ENCODE results near the gene RANBP1. TPM values are rescaled to one million over a fixed set of nuclear protein-coding genes. Genes with fewer than 3 reads are reported as not detected.

The RANBP1 gene
- total RNA-seq, 1 experiment from 2014 or later: 522 TPM

DNA sequence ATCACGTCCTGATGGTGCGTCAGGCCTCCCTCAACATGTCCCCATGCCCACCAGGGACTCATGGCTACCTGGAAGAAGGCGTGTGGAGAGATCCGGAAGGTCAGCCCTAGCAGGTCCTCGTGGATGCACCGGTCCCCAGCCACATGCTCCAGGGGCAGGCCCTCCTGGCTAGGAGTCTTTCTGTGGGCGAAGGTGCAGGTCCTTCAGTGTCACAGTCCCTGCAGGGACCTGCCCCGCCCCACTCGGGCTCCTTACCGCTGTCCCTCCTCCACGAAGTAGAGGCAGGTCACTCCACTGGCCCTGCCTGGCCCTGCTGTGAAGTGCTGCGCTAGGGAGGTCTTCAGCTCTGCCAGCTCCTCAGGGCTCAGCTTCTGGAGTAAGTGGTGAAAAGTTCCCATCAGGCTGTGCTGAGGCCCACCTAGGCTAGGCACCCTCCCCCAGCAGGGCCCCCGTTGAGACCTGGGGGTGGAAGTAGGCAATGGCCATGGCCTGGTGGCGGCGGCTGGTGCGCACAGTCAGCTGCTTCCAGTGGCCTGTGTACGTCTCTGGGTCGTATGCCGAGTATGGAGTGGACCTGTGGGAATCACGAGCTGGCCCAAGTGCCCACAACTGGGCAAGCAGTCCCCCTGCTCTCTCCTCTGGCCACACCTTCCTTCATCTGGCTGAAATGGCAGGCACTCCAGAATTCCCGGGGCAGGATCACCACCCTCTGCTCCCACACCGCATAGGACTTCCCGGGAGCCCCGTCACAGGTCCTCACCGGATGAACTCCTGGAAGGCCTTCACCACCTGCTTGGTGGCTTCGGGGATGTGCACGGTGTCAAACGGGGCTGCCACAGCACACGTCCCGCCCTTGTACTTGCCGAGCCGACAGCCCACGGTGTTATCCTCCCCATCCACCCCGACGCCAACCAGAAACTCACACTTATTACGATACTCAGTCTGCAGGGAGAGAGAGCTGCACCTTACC is 1.1 kb upstream of the RANBP1 start:
- Histone ChIP-seq H2BK20ac (ENCODE audit: low read depth, low read length, poor library complexity, severe bottlenecking) (no peak overlapping the region), H3K9ac (ENCODE audit: extremely low read depth, insufficient read length, low read length) (no peak overlapping the region), H3K9me3 (ENCODE audit: control insufficient read depth, low read depth, low read length) (no peaks in the 10 kb centered on the region), H3K56ac (ENCODE audit: insufficient read length, low read depth, low read length) (no peak overlapping the region), H3T11ph (ENCODE audit: low read length) (no peak overlapping the region), H4K8ac (replicated peaks; ENCODE audit: insufficient read length, low read depth, low read length) (no peak overlapping the region), H3K18ac (ENCODE audit: insufficient read length, low read depth, low read length) (no peak overlapping the region), H3K23me2 (ENCODE audit: insufficient read length, low read depth, low read length, poor library complexity, severe bottlenecking) (peaks cover 8% of the 10 kb centered on the region), H2AFZ (ENCODE audit: low read length) (no peak overlapping the region), H3K4me1 (ENCODE audit: insufficient read depth, low read length) (no peaks in the 10 kb centered on the region), H3K4ac (ENCODE audit: low read depth, low read length) (no peak overlapping the region), H3K14ac (ENCODE audit: insufficient read depth, low read length) (no peak overlapping the region), H4K20me1 (ENCODE audit: control insufficient read depth, insufficient read depth, insufficient read length) (no peaks in the 10 kb centered on the region), H2AK5ac (ENCODE audit: insufficient read length, low read length) (no peak overlapping the region), H4K91ac (ENCODE audit: insufficient read length, low read depth, low read length) (no peak overlapping the region), H4K5ac (ENCODE audit: insufficient read length, low read depth, low read length) (no peak overlapping the region), H2BK15ac (ENCODE audit: low read depth, low read length) (no peak overlapping the region), H3K23ac (ENCODE audit: insufficient read length, low read depth, low read length) (no peak overlapping the region), H2BK12ac (ENCODE audit: insufficient read length, low read depth, low read length) (no peak overlapping the region), H2BK120ac (ENCODE audit: low read depth, low read length, poor library complexity, severe bottlenecking) (no peak overlapping the region), H3K27ac (ENCODE audit: insufficient read length, low read depth, low read length) (no peak overlapping the region), H3K27me3 (ENCODE audit: insufficient read depth, low read length) (no peaks in the 10 kb centered on the region), H3K79me2 (ENCODE audit: insufficient read depth, low read length) (peaks cover 20% of the 10 kb centered on the region), H3K79me1 (ENCODE audit: insufficient read depth, low read depth, low read length, poor library complexity, severe bottlenecking) (peaks cover 3% of the 10 kb centered on the region), H2BK5ac (ENCODE audit: insufficient read length, low read length) (no peak overlapping the region), H3K4me2 (ENCODE audit: insufficient read depth, insufficient read length, low read length) (no peak overlapping the region)
- H3K4me3 Mint-ChIP-seq: peak overlapping the region; percentile 36 to 61; a peak in 4 of 5 replicates
- H3K9me3 Mint-ChIP-seq: no peaks in the 10 kb centered on the region
- WGBS (ENCODE audit: extremely low coverage, insufficient read length, low lambda C conversion rate): no CpG with 5 or more reads among the region's 36 CpGs
- no peaks in the 10 kb centered on the region; the same call in 1 of the 2 replicates for H3K27me3 Mint-ChIP-seq (ENCODE audit: low read depth)
- H3K27ac Mint-ChIP-seq: peak overlapping the region in 2 of 3 experiments; percentile 5 to 71; a peak in 3 of 7 replicates
- peaks cover 10 to 12% of the 10 kb centered on the region in 2 experiments for H3K4me1 Mint-ChIP-seq
- H3K36me3 Mint-ChIP-seq (ENCODE audit: insufficient read depth in 1 of 3, low read depth in 3 of 3): peaks cover 26 to 60% (median 49%) of the 10 kb centered on the region in 3 experiments
- TF ChIP-seq, protein P1, sequence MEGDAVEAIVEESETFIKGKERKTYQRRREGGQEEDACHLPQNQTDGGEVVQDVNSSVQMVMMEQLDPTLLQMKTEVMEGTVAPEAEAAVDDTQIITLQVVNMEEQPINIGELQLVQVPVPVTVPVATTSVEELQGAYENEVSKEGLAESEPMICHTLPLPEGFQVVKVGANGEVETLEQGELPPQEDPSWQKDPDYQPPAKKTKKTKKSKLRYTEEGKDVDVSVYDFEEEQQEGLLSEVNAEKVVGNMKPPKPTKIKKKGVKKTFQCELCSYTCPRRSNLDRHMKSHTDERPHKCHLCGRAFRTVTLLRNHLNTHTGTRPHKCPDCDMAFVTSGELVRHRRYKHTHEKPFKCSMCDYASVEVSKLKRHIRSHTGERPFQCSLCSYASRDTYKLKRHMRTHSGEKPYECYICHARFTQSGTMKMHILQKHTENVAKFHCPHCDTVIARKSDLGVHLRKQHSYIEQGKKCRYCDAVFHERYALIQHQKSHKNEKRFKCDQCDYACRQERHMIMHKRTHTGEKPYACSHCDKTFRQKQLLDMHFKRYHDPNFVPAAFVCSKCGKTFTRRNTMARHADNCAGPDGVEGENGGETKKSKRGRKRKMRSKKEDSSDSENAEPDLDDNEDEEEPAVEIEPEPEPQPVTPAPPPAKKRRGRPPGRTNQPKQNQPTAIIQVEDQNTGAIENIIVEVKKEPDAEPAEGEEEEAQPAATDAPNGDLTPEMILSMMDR (conservative IDR thresholded peaks at IDR 0.05): no peak
- DNase-seq: no peak

All from H9 (cell line).